ENCODE measurements around the gene HNRNPDL.
"Not testable (repeated sequence)": the region's sequence is repeated elsewhere in the genome, so short reads cannot be mapped to it uniquely, and the experiment has no call there.

The HNRNPDL gene

GRCh38 chr4:82430193-82430963 lies at the start of gene HNRNPDL, which contains the start of gene ENOPH1:
Gene HNRNPDL (minus strand): TSS chr4:82430462. CDS start chr4:82429690, 772 bp downstream.
Gene ENOPH1 (plus strand): TSS chr4:82430590. CDS start chr4:82430830, 240 bp downstream.
- DNase-seq, result peak; percentile 93

DNA sequence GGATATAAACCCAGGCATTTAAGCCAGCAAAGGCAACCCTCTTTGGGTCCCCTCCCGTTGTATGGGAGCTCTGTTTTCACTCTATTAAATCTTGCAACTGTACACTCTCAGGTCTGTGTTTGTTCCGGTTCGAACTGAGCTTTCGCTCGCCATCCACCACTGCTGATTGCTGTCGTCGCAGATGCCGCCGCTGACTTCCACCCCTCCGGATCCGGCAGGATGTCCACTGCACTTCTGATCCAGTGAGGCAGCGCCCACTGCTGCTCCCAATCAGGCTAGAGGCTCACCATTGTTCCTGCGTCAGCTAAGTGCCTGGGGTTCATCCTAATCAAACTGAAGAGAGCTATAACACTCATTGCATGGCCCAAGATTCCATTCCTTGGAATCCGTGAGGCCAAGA lies 49.3 kb upstream of the HNRNPDL start:
- DNase-seq, result no peak

GRCh38 chr4:82477469-82477868 lies 47.2 kb upstream of the HNRNPDL start:
- DNase-seq, result not testable (repeated sequence)

GRCh38 chr4:82475931-82476330 lies 45.7 kb upstream of the HNRNPDL start:
- not testable (repeated sequence) for DNase-seq

DNA sequence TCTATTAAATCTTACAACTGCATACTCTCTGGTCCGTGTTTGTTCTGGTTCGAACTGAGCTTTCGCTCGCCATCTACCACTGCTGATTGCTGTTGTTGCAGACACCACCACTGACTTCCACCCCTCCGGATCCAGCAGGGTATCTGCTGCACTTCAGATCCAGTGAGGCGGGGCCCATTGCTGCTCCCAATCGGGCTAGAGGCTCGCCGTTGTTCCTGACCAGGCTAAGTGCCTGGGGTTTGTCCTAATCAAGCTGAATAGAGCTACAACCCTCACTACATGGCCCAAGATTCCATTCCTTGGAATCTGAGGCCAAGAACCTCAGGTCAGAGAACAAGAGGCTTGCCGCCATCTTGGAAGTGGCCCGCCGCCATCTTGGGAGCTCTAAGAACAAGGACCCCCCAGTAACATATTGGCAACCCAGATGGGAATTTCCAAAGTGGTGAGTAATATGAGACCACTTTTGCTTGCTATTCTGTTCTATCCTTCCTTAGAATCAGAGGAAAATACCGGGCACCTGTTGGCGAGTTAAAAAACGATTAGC lies 43.4 kb upstream of the HNRNPDL start:
- no peak for DNase-seq

DNA sequence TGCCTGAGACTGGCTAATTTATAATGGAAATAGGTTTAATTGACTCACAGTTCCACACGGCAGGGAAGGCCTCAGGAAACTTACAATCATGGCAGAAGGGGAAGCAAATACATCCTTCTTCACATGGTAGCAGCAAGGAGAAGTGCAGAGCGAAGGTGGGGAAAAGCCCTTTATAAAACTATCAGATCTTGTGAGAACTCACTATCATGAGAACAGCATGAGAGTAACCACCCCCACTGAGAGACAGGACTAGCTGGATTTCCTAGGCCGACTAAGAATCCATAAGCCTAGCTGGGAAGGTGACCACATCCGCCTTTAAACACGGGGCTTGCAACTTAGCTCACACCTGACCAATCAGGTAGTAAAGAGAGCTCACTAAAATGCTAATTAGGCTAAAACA lies 42.8 kb upstream of the HNRNPDL start:
- DNase-seq, result not testable (repeated sequence)

- DNase-seq, result no peak
These were observed 39.6 kb upstream of the HNRNPDL start for GRCh38 chr4:82469791-82470345.

DNA sequence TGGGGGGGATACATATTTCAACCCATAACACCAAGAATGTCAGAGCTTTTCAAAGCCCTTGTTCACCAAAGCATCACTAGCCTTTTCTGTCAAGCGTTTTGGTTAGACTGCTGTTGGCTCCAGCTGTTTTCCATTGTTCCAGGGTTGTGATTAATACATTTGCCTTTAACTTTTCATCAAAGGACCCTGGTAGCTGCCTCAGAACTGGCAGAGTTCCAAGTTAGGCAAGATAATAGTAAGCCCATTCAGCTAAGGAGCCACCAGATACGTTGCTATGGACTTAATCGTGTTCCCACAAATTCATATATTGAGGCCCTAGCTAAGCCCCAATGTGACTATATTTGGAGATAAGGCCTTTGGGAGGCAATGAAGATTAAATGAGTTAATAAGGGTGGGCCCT lies 37.2 kb upstream of the HNRNPDL start:
- DNase-seq, result no peak

DNA sequence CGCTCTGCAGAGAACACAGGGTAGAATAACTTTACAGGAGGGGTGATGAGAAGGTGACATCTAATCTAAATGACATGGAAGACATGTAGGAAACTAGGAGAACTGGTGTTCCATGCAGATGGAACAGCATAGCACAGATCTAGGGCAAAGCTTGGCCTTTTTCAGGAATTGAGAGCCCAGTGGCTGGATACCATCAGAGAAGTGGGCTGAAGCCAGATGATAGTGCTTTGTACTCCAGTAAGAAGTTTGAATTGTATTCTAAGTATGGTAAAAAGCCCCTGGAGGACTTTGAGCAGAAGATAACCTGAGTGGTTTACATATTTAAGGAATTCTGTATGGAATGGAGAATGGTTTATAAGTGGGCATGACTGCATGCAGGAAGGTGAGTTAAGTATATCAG lies 33.0 kb upstream of the HNRNPDL start:
- DNase-seq, result no peak

DNA sequence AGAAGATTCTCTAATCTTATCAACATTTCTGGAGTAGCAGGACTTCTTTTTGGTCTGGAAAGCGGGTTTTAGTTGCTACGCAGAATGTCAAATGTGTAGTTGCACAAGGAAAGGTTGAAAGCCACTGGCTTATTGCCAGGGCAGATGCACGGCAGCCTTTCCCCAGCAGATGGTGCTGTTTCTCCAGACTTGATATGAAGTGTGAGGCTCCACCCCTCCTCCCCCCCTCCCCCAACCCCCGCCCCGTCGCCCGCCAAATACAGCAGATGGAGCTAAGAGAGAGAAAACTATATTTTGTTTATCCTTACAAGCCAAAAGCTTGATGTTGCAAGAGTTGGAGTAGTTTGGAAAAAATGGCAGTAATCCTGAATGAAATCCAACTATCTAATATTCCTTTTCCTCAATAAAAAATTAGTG lies 32.2 kb upstream of the HNRNPDL start:
- DNase-seq, result peak; percentile 76

GRCh38 chr4:82461710-82462109 lies 31.4 kb upstream of the HNRNPDL start:
- DNase-seq, result no peak

- DNase-seq, result no peak
These were observed 28.5 kb upstream of the HNRNPDL start for GRCh38 chr4:82458729-82459128.

DNA sequence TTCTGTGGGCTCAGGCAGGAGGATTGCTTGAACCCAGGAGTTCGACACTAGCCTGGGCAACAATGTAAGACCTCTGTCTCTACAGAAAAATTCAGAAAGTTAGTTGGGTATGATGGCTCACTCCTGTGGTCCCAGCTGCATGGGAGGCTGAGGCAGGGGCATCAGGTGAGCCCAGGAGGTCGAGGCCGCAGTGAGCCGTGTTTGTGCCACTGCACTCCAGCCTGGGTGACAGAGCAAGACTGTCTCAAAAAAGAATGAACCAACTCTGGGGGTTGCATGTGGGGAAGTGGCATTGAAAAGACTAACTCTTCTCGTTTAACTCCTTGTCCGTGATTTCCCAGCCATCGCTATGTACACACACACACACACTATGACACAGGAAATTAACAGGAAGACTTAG lies 27.0 kb upstream of the HNRNPDL start:
- DNase-seq, result no peak

DNA sequence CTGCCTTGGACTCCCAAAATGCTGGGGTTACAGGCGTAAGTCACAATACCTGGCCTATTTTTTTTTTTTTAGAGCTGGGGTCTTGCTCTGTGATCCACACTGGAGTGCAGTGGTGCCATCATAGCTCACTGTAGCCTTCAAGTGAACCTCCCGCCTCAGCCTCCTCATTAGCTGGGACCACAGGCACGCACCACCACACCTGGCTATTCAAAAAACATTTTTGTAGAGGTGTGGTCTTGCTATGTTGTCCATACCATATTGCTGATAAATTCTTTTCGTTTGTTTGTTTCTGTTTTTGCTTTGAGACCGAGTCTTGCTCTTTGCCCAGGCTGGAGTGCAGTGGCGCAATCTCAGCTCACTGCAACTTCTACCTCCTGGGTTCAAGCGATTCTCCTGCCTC lies 21.8 kb upstream of the HNRNPDL start:
- no peak for DNase-seq

DNA sequence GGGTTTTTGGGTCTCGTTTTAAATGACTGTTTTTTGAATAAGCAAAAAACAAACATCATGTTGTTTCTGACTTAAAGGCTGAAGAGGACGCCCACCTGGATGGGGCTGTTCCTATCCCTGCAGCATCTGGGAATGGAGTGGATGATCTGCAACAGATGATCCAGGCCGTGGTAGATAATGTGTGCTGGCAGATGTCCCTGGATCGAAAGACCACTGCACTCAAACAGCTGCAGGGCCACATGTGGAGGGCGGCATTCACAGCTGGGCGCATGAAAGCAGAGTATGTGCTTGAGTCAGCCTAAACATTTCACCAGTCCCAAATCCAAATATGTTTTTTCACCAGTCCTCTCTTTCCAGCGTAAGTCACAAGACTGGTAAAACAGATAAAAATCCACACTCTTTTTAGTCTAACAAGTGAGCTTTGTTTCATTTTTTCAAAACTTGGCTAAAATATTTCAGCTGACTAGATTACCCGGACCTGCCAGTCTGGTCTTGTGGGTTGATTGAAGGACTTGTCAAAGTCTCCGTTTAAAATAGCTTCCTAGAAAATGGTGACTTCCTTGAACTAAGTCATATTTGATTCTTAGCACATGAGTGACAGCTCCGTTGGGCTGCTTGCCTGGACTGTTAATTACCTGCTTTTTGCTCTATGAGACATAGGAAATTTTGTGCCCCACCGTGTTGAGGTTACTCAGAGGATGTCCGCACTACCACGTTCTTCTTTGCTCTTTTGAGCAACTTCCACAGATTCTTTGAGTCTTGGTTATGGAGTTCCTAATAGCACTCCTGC lies 20.9 kb upstream of the HNRNPDL start:
- DNase-seq, result no peak

DNA sequence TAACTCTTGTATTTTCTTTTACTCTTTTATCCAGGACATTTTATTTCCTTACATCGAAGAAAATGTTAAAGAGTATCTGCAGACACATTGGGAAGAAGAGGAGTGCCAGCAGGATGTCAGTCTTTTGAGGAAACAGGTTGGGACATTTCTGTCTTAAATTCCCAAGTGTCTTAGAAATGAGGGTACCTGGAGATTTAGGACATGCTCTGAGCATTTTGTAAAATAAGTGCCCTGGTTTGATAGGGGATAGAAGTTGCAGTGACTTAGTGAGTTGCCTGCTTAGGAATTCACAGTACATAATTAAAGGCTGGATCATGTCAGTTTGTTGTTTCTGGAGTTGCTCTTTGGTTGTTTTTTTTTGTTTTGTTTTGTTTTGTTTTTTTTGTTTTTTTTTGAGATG lies 17.6 kb upstream of the HNRNPDL start:
- DNase-seq, result no peak

DNA sequence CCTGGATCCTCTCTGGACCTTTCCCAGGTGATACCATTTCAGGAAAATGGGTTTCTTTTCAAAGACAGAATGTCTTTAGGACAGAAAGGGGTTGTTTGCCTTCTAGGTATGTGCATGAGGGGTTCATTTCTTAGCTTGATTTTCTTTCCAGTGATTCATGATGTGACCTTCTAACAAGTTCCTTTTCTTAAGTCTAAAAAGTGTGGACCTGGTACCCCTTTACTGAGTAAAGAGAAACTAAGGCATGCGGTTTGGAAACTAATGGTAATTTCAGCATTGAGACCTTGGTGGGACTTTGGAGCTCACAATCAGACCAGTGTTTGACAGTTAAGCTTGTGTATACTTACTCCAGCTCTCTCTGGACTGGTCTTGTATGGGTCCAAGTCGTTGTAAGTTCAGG lies 8.8 kb upstream of the HNRNPDL start:
- DNase-seq, result no peak

GRCh38 chr4:82437285-82438005 lies 7.2 kb upstream of the HNRNPDL start:
- no peak for DNase-seq

- no peak for DNase-seq
These were observed 6.5 kb upstream of the HNRNPDL start for GRCh38 chr4:82436780-82437179.

- no peak for DNase-seq
These were observed 5.9 kb upstream of the HNRNPDL start for GRCh38 chr4:82436130-82436529.

GRCh38 chr4:82434949-82435348 lies 4.7 kb upstream of the HNRNPDL start:
- no peak for DNase-seq

- no peak for DNase-seq
These were observed 3.5 kb upstream of the HNRNPDL start for GRCh38 chr4:82433791-82434190.

DNA sequence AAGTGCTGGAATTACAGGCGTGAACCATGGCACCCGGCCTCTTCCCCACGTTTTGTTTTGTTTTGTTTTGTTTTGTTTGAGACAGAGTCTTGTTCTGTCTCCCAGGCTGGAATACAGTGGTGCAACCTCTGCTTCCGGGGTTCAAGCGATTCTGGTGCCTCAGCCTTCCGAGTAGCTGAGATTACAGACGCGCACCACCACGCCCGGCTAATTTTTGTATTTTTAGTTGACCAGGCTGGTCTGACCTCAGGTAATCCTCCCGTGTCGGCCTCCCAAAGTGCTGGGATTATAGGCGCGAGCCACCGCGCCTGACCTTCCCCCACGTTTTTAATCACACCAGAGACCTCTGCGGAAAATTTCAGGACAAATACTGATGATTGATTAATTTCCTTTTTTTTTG lies 2.3 kb upstream of the HNRNPDL start:
- DNase-seq, result no peak
